Ishikawa (cell line): Measurements from ENCODE around the gene POLG.

ENCODE experiments used
- CEBPB ChIP-seq: IDR thresholded peaks from 2 replicates; pipeline ENCODE4 v1.6.1; 2012
- CREB1 ChIP-seq: IDR thresholded peaks from 2 replicates; pipeline ENCODE4 v1.6.1; 2012; ENCODE audit warnings: low read depth
- EGR1 ChIP-seq: IDR thresholded peaks from 2 replicates; pipeline ENCODE4 v1.6.1; 2012
- EP300 ChIP-seq: IDR thresholded peaks from 2 replicates; pipeline ENCODE4 v1.6.1; 2012; ENCODE audit warnings: borderline replicate concordance
- FOXM1 ChIP-seq: IDR thresholded peaks from 2 replicates; pipeline ENCODE4 v1.6.1; 2012; ENCODE audit warnings: low read depth, borderline replicate concordance
- MAX ChIP-seq: IDR thresholded peaks from 2 replicates; pipeline ENCODE4 v1.6.1; 2012
- NFIC ChIP-seq: IDR thresholded peaks from 2 replicates; pipeline ENCODE4 v1.6.1; 2012
- RAD21 ChIP-seq: IDR thresholded peaks from 2 replicates; pipeline ENCODE4 v1.6.1; 2012; ENCODE audit warnings: low read depth
- REST ChIP-seq: IDR thresholded peaks from 2 replicates; pipeline ENCODE4 v1.6.1; 2012; ENCODE audit warnings: low read depth, mild to moderate bottlenecking
- TAF1 ChIP-seq: IDR thresholded peaks from 2 replicates; pipeline ENCODE4 v1.6.1; 2012; ENCODE audit warnings: low read depth, mild to moderate bottlenecking
- TCF12 ChIP-seq: IDR thresholded peaks from 2 replicates; pipeline ENCODE4 v1.6.1; 2012; ENCODE audit warnings: low read depth
- TEAD4 ChIP-seq: IDR thresholded peaks from 2 replicates; pipeline ENCODE4 v1.6.1; 2012
- USF1 ChIP-seq: IDR thresholded peaks from 2 replicates; pipeline ENCODE4 v1.6.1; 2012
- YY1 ChIP-seq: IDR thresholded peaks from 2 replicates; pipeline ENCODE4 v1.6.1; 2012; ENCODE audit warnings: low read depth
- ZBTB7A ChIP-seq: IDR thresholded peaks from 2 replicates; pipeline ENCODE4 v1.6.1; 2012; ENCODE audit warnings: low read depth

Gene POLG

GRCh38 chr15:89278307-89278706 lies 56.3 kb downstream of the POLG start:
- no peak for TF ChIP-seq USF1
- no peak for TF ChIP-seq TEAD4
- TF ChIP-seq ZBTB7A: no peak
- no peak for TF ChIP-seq TCF12
- TF ChIP-seq FOXM1: no peak
- no peak for TF ChIP-seq EGR1
- TF ChIP-seq NFIC: no peak
- TF ChIP-seq TAF1: no peak
- no peak for TF ChIP-seq CREB1
- no peak for TF ChIP-seq YY1
- no peak for TF ChIP-seq RAD21
- no peak for TF ChIP-seq REST
- TF ChIP-seq EP300: no peak
- TF ChIP-seq MAX: no peak
- no peak for TF ChIP-seq CEBPB
